Muscle layer of duodenum (tissue), 2 donors: ENCODE data around the gene FAM83C.

Source experiments
- H3K27ac ChIP-seq: one replicate; pipeline ENCODE4 v1.7.0; 2013; ENCODE audit warnings: mild to moderate bottlenecking, low read length
- H3K27me3 ChIP-seq: one replicate; pipeline ENCODE4 v1.7.0; 2013; ENCODE audit warnings: low read depth, mild to moderate bottlenecking, control low read depth, low read length
- H3K36me3 ChIP-seq, 2 donors: one replicate each; pipeline ENCODE4 v1.7.0; 2013; ENCODE audit warnings: low read length in 2 of 2, control low read depth in 1 of 2, mild to moderate bottlenecking in 1 of 2; ENCODE audit not compliant: insufficient read depth in 2 of 2, control insufficient read depth in 1 of 2
- H3K4me1 ChIP-seq, 2 donors: one replicate each; pipeline ENCODE4 v1.7.0; 2013; ENCODE audit warnings: low read length in 2 of 2, mild to moderate bottlenecking in 2 of 2, control low read depth in 1 of 2, moderate library complexity in 1 of 2; ENCODE audit not compliant: insufficient read depth in 2 of 2, control insufficient read depth in 1 of 2
- H3K4me3 ChIP-seq, 2 donors: one replicate each; pipeline ENCODE4 v1.7.0; 2013; ENCODE audit warnings: low read length in 2 of 2, low read depth in 1 of 2, mild to moderate bottlenecking in 1 of 2
- H3K9me3 ChIP-seq, 2 donors: one replicate each; pipeline ENCODE4 v1.7.0; 2013; ENCODE audit warnings: low read length in 2 of 2, control low read depth in 1 of 2, mild to moderate bottlenecking in 1 of 2; ENCODE audit not compliant: control insufficient read depth in 1 of 2
- donor health status: healthy.

The FAM83C gene

GRCh38 chr20:35328095-35328685 lies 36.0 kb upstream of the FAM83C start:
- Histone ChIP-seq H3K27ac (no peak overlapping the region), H3K36me3 (no peaks in the 10 kb centered on the region), H3K9me3 (no peaks in the 10 kb centered on the region)

GRCh38 chr20:35327074-35327976 lies 35.1 kb upstream of the FAM83C start:
- no peaks in the 10 kb centered on the region for H3K27me3 ChIP-seq
- H3K4me1 ChIP-seq, result no peaks in the 10 kb centered on the region
- no peaks in the 10 kb centered on the region for H3K9me3 ChIP-seq
- H3K27ac ChIP-seq, result no peak overlapping the region
- no peak overlapping the region for H3K4me3 ChIP-seq
- no peaks in the 10 kb centered on the region for H3K36me3 ChIP-seq

More at GRCh38 chr20:35328095-35328685, 36.0 kb upstream of the FAM83C start:
- peaks cover 0 to 4% of the 10 kb centered on the region in 2 donors for H3K4me1 ChIP-seq
- H3K4me3 ChIP-seq, result no peak overlapping the region
- no peaks in the 10 kb centered on the region for H3K27me3 ChIP-seq

DNA sequence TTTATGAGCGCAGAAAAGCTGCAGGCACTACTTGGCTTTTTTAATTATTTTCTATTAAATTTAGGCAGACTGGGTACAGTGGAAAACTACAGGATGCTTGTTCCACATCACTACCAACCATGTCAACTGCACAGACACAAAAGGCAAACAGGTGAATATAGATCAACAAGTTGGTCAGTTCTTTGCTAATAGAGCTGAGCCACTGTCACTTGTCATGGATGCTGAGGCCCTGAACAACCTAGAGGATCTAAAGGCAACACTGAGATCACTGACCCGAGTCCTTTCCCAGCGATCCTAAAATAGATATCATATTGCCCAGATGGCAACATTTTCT lies 34.5 kb upstream of the FAM83C start:
- Histone ChIP-seq H3K9me3 (no peaks in the 10 kb centered on the region), H3K27ac (no peak overlapping the region), H3K36me3 (no peaks in the 10 kb centered on the region), H3K27me3 (no peaks in the 10 kb centered on the region), H3K4me1 (no peaks in the 10 kb centered on the region), H3K4me3 (no peak overlapping the region)

DNA sequence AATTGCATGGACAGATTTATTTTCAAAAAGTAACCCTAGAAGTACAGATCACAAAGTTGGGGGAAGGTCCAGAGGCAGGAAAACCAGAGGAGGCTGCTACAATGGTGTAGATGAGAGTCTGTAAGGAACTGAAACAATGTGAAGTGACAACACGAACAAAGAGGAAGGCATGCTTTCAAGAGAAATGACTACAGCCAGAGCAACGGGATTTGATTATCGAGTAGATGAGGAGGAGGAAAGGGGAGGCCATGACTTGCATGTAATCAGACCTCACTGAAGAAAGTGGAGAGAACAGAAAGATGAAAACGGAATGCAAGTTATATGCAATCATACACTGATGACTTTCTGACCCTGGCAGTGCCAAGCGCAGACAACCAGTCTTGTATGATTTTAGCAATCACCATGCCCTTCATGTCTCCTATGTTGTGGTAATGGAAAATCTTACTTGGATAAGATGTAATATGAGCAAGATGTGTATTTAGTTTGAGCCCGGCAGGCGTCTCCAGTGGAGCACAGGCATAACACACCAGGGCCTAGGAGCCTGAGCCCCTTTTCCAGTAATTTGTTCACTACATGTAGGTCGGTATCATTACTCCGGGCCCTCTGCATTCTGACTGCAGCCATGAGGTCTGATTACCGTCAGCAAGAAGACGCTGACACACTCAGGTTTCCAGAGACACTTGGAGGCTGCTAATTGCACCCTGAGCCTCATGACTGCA lies 34.0 kb upstream of the FAM83C start:
- H3K4me3 ChIP-seq, result no peak overlapping the region
- no peak overlapping the region for H3K27ac ChIP-seq
- H3K36me3 ChIP-seq, result no peaks in the 10 kb centered on the region
- H3K4me1 ChIP-seq, result no peaks in the 10 kb centered on the region
- no peaks in the 10 kb centered on the region for H3K9me3 ChIP-seq
- H3K27me3 ChIP-seq, result no peaks in the 10 kb centered on the region

DNA sequence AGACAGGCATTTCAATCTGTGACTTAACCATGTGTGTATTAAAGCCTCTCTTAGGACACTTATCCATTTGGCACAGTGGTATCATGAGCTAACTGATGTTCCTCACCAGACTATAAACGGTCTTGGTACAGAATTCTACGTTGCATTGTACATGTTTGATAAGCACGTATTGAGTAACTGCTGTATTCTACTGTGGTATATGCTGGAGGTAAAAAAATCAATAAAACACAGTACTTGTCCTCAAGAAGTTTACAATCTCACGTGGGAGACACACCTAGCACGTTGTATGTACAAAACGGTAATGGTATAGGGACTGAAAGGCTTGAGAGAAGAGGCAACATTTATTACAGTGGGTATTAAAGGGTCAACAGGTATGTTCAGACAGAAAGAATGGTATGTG lies 33.2 kb upstream of the FAM83C start:
- Histone ChIP-seq H3K36me3 (no peaks in the 10 kb centered on the region), H3K4me3 (no peak overlapping the region), H3K27me3 (no peaks in the 10 kb centered on the region), H3K27ac (no peak overlapping the region), H3K4me1 (no peaks in the 10 kb centered on the region), H3K9me3 (no peaks in the 10 kb centered on the region)

DNA sequence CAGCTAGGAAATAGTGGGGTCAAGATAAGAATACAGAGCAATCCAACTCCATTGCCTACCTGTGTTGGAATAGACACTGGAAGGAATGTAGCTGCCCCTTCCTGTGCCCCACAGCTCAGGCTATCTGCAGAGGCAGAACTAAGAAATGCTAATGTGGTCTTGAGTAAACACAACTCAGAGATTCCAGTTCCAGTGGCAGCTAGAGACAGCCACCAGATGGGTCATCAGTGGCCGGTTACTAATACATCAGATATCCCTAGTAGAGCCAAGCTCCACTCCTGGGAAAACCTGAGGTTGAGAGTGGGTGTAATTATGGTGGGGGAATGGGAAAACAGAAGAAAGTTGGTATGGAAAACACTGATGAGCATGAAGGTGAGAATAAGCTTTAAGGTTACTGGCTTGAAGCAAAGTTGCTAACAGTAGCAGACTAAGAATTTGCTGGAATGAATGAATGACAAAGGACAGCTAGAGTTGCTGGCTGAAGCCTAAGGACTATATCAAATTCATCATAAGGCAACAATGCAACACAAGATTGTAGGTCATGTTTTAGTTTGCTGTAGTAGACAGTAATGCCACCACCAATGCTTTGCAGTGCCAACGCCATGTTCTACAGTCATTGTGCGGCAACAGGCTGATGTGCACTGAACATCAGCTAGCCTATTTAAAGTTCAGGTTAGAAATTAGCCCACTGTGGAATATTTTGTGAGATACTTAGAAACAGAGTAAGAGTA lies 28.3 kb upstream of the FAM83C start:
- Histone ChIP-seq H3K27me3 (no peaks in the 10 kb centered on the region), H3K4me3 (no peak overlapping the region), H3K9me3 (no peaks in the 10 kb centered on the region), H3K4me1 (peaks cover 7 to 9% of the 10 kb centered on the region in 2 donors), H3K36me3 (no peaks in the 10 kb centered on the region), H3K27ac (peak overlapping the region; percentile 28)

GRCh38 chr20:35319871-35320197 lies 27.6 kb upstream of the FAM83C start:
- Histone ChIP-seq H3K9me3 (no peaks in the 10 kb centered on the region), H3K4me3 (no peak overlapping the region), H3K36me3 (no peaks in the 10 kb centered on the region), H3K4me1 (peaks cover 7 to 9% of the 10 kb centered on the region in 2 donors), H3K27ac (peak overlapping the region; percentile 73), H3K27me3 (no peaks in the 10 kb centered on the region)

- peak overlapping the region; percentile 73 for H3K27ac ChIP-seq
- peaks cover 7 to 9% of the 10 kb centered on the region in 2 donors for H3K4me1 ChIP-seq
- no peaks in the 10 kb centered on the region for H3K9me3 ChIP-seq
- peaks cover 0 to 2% of the 10 kb centered on the region in 2 donors for H3K36me3 ChIP-seq
- H3K4me3 ChIP-seq, result no peak overlapping the region
- no peaks in the 10 kb centered on the region for H3K27me3 ChIP-seq
Measured at GRCh38 chr20:35319192-35319870, 27.1 kb upstream of the FAM83C start.

DNA sequence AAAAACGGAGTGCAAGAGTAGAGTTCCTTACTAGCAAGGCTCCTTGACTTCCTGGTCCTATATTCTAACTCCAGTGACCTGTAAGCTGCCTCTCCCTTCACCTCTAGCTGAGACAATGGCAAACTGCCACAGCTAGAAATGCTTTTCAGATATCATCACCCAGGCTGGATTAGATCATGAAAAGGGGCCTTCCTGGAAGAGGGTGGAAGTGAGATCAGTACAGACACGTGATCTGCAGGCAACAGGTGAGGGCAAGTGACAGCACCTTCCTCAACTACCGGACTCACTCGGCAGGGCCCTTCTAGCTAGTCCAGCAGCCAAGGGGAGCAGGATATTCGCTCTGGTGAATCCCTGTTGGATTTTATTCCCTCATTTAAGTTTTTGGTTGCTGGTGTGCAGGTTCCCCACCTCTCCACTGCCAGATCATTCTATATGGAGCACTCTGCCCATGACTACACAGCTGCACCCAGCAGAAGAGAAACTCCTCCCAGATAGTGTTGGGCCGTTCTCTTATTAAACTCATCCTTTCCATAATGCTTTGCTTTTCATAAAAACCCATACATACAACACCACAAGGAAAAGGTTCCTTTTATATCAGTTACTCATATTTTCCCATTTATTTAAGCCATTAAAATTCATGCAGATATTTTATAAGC lies 26.4 kb upstream of the FAM83C start:
- H3K4me1 ChIP-seq, result peaks cover 7 to 9% of the 10 kb centered on the region in 2 donors
- H3K36me3 ChIP-seq, result peaks cover 0 to 5% of the 10 kb centered on the region in 2 donors
- no peak overlapping the region for H3K4me3 ChIP-seq
- H3K9me3 ChIP-seq, result no peaks in the 10 kb centered on the region
- H3K27ac ChIP-seq, result peak overlapping the region; percentile 73
- H3K27me3 ChIP-seq, result no peaks in the 10 kb centered on the region

GRCh38 chr20:35317416-35318210 lies 25.4 kb upstream of the FAM83C start:
- Histone ChIP-seq H3K27me3 (no peaks in the 10 kb centered on the region), H3K36me3 (peaks cover 0 to 5% of the 10 kb centered on the region in 2 donors), H3K4me3 (no peak overlapping the region), H3K9me3 (no peaks in the 10 kb centered on the region), H3K4me1 (peaks cover 7 to 9% of the 10 kb centered on the region in 2 donors), H3K27ac (peak overlapping the region; percentile 73)
